OCI-LY1 (cell line): Measurements from ENCODE around the gene CREG1.

ENCODE experiments used
- H2AFZ ChIP-seq: fragments of 200-600 bp; sonication (generic), shearing (Covaris generic); 2 replicates; pipeline ENCODE4 v1.6.0; 2014; ENCODE audit warnings: antibody characterized with exemption, mild to moderate bottlenecking, low read length
- H3F3A ChIP-seq: fragments of 200-600 bp; sonication (generic), shearing (Covaris generic); 2 replicates; pipeline ENCODE4 v1.6.0; 2014; ENCODE audit warnings: mild to moderate bottlenecking, antibody characterized with exemption, low read length, moderate library complexity; ENCODE audit not compliant: insufficient read depth
- H3K27ac ChIP-seq: fragments of 200-600 bp; sonication (generic); 2 replicates; pipeline ENCODE4 v1.5.1; 2014; ENCODE audit warnings: low read length, mixed run types, mild to moderate bottlenecking, low read depth; ENCODE audit not compliant: poor library complexity, severe bottlenecking
- H3K27me3 ChIP-seq: fragments of 200-600 bp; sonication (generic); 2 replicates; pipeline ENCODE4 v1.6.0; 2014; ENCODE audit warnings: antibody characterized with exemption, mild to moderate bottlenecking, low read length, moderate library complexity; ENCODE audit not compliant: insufficient read depth
- H3K36me3 ChIP-seq: fragments of 200-600 bp; sonication (generic); 2 replicates; pipeline ENCODE4 v1.6.1; 2014; ENCODE audit warnings: mild to moderate bottlenecking, antibody characterized with exemption, low read length, moderate library complexity, mixed read lengths; ENCODE audit not compliant: insufficient read depth
- H3K4me1 ChIP-seq: fragments of 200-600 bp; sonication (generic); 2 replicates; pipeline ENCODE4 v1.5.1; 2014; ENCODE audit warnings: mild to moderate bottlenecking, low read length, moderate library complexity; ENCODE audit not compliant: insufficient read depth, severe bottlenecking
- H3K4me2 ChIP-seq: fragments of 200-600 bp; sonication (generic), shearing (Covaris generic); 2 replicates; pipeline ENCODE4 v1.6.1; 2014; ENCODE audit warnings: low read length
- H3K4me3 ChIP-seq: fragments of 200-600 bp; sonication (generic); 2 replicates; pipeline ENCODE4 v1.5.1; 2014; ENCODE audit warnings: low read length, low read depth, mild to moderate bottlenecking, mixed read lengths; ENCODE audit not compliant: poor library complexity, severe bottlenecking
- H3K79me2 ChIP-seq: fragments of 200-600 bp; shearing (Covaris generic); 2 replicates; pipeline ENCODE4 v1.6.1; 2016; ENCODE audit warnings: mixed run types, low read length, mixed read lengths; ENCODE audit not compliant: insufficient read depth
- H3K9ac ChIP-seq: fragments of 200-600 bp; sonication (generic), shearing (Covaris generic); 2 replicates; pipeline ENCODE4 v1.6.1; 2014; ENCODE audit warnings: mild to moderate bottlenecking, low read length, mixed read lengths
- H3K9me2 ChIP-seq: fragments of 200-600 bp; sonication (generic), shearing (Covaris generic); 2 replicates; pipeline ENCODE4 v1.6.1; 2014; ENCODE audit warnings: low read depth, mild to moderate bottlenecking, low read length, mixed read lengths
- H3K9me3 ChIP-seq: fragments of 200-600 bp; shearing (Covaris generic); 2 replicates; pipeline ENCODE4 v1.6.1; 2014; ENCODE audit warnings: low read length, mixed read lengths
- H4K20me1 ChIP-seq: fragments of 200-600 bp; sonication (generic), shearing (Covaris generic); 2 replicates; pipeline ENCODE4 v1.6.0; 2016; ENCODE audit warnings: mild to moderate bottlenecking, low read length; ENCODE audit not compliant: insufficient read depth
- EZH2 ChIP-seq: fragments of 200-600 bp; sonication (generic), shearing (Covaris generic); IDR thresholded peaks from 2 replicates; pipeline ENCODE4 v1.8.0; 2017; ENCODE audit warnings: borderline replicate concordance, mixed run types, mild to moderate bottlenecking, antibody characterized with exemption, low read length, moderate library complexity, mixed read lengths
- TF ChIP-seq, protein P1 (sequence below): fragments of 200-600 bp; sonication (generic), shearing (Covaris generic); IDR thresholded peaks from 2 replicates; pipeline ENCODE4 v1.5.1; 2017; ENCODE audit warnings: mild to moderate bottlenecking, antibody characterized with exemption, low read length, moderate library complexity, mixed read lengths

Gene CREG1

GRCh38 chr1:167587342-167587741 lies 33.8 kb upstream of the CREG1 start:
- Histone ChIP-seq H2AFZ (no peak overlapping the region), H3K4me1 (no peaks in the 10 kb centered on the region), H3F3A (no peaks in the 10 kb centered on the region), H3K27ac (no peak overlapping the region), H3K4me3 (no peak overlapping the region), H3K9me2 (no peaks in the 10 kb centered on the region), H4K20me1 (no peaks in the 10 kb centered on the region), H3K36me3 (peaks cover 16% of the 10 kb centered on the region), H3K79me2 (no peaks in the 10 kb centered on the region), H3K27me3 (no peaks in the 10 kb centered on the region), H3K9ac (no peak overlapping the region), H3K9me3 (no peaks in the 10 kb centered on the region), H3K4me2 (no peak overlapping the region)
- no peak for TF ChIP-seq EZH2
- TF ChIP-seq, protein P1, sequence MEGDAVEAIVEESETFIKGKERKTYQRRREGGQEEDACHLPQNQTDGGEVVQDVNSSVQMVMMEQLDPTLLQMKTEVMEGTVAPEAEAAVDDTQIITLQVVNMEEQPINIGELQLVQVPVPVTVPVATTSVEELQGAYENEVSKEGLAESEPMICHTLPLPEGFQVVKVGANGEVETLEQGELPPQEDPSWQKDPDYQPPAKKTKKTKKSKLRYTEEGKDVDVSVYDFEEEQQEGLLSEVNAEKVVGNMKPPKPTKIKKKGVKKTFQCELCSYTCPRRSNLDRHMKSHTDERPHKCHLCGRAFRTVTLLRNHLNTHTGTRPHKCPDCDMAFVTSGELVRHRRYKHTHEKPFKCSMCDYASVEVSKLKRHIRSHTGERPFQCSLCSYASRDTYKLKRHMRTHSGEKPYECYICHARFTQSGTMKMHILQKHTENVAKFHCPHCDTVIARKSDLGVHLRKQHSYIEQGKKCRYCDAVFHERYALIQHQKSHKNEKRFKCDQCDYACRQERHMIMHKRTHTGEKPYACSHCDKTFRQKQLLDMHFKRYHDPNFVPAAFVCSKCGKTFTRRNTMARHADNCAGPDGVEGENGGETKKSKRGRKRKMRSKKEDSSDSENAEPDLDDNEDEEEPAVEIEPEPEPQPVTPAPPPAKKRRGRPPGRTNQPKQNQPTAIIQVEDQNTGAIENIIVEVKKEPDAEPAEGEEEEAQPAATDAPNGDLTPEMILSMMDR = no peak

- no peak overlapping the region for H3K4me3 ChIP-seq
- no peaks in the 10 kb centered on the region for H3K79me2 ChIP-seq
- no peak overlapping the region for H3K4me2 ChIP-seq
- TF ChIP-seq EZH2 = no peak
- TF ChIP-seq, protein P1 = no peak
- H3K36me3 ChIP-seq = peaks cover 12% of the 10 kb centered on the region
- no peaks in the 10 kb centered on the region for H3K4me1 ChIP-seq
- no peak overlapping the region for H2AFZ ChIP-seq
- H3K9me3 ChIP-seq = no peaks in the 10 kb centered on the region
- H4K20me1 ChIP-seq = no peaks in the 10 kb centered on the region
- H3K27ac ChIP-seq = no peak overlapping the region
- H3K27me3 ChIP-seq = no peaks in the 10 kb centered on the region
- H3K9me2 ChIP-seq = no peaks in the 10 kb centered on the region
- H3K9ac ChIP-seq = no peak overlapping the region
- H3F3A ChIP-seq = no peaks in the 10 kb centered on the region
These were observed 31.0 kb upstream of the CREG1 start for GRCh38 chr1:167584581-167584980.

DNA sequence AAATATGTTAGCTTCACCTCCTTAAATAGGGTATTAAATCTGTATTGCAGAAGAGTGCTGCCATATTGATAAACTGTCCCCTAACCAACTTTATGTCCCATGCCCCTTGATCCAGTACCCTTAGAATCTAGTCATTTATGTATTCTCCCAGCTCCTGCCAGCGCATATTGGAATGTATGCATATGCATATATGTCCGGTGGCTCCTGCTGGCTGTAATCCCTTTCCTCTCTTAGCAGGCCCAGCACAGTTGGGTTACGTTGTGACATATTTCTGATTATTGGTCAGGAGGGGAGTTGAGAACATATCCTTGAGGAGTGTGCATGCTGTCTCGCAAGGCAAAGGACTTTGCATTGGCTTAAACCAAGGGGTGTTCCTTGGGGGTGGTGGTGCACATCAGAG lies 29.2 kb upstream of the CREG1 start:
- Histone ChIP-seq H3K79me2 (no peaks in the 10 kb centered on the region), H3K9me2 (no peaks in the 10 kb centered on the region), H3F3A (no peaks in the 10 kb centered on the region), H3K4me2 (no peak overlapping the region), H3K9me3 (no peaks in the 10 kb centered on the region), H3K27ac (no peak overlapping the region), H3K4me3 (no peak overlapping the region), H3K27me3 (no peaks in the 10 kb centered on the region), H4K20me1 (no peaks in the 10 kb centered on the region), H3K4me1 (no peaks in the 10 kb centered on the region), H3K36me3 (peaks cover 12% of the 10 kb centered on the region), H3K9ac (no peak overlapping the region), H2AFZ (no peak overlapping the region)
- TF ChIP-seq, protein P1 = no peak
- TF ChIP-seq EZH2 = no peak
